Thyroid gland (tissue), 4 donors: ENCODE data around the gene PADI6. TPM values are rescaled to one million over a fixed set of nuclear protein-coding genes. Genes with fewer than 3 reads are reported as not detected.

Source experiments
- DNase-seq, 2 donors: peaks; one replicate each; pipeline ENCODE4 v3.0.0-alpha.2; 2019
- H3K27ac ChIP-seq, 3 donors: fragments of 200-600 bp; sonication (generic); 1 replicate in 2 of 3; 2 replicates in 1 of 3; pipeline ENCODE4 v1.5.1; 2016 to 2019; ENCODE audit warnings: mild to moderate bottlenecking in 1 of 3, moderate library complexity in 1 of 3
- H3K27me3 ChIP-seq: fragments of 200-600 bp; sonication (generic); one replicate; pipeline ENCODE4 v1.5.1; 2019
- H3K36me3 ChIP-seq, 2 donors: fragments of 200-600 bp; sonication (generic); one replicate each; pipeline ENCODE4 v1.5.1; 2016 to 2019
- H3K4me1 ChIP-seq, 2 donors: fragments of 200-600 bp; sonication (generic); one replicate each; pipeline ENCODE4 v1.5.1; 2017 to 2019
- H3K4me3 ChIP-seq, 3 donors: fragments of 200-600 bp; sonication (generic); replicated peaks in 1 of 3; 1 replicate in 2 of 3; 2 replicates in 1 of 3; pipeline ENCODE4 v1.5.1; 2016; ENCODE audit warnings: mild to moderate bottlenecking in 1 of 3
- H3K9me3 ChIP-seq: fragments of 200-600 bp; sonication (generic); one replicate; pipeline ENCODE4 v1.5.1; 2017
- CTCF ChIP-seq, 6 experiments: fragments of 200-600 bp in 3 of 6; fragments of 450-650 bp in 3 of 6; sonication (generic) in 3 of 6; IDR thresholded peaks; one replicate each; pipeline ENCODE4 v1.5.1; 2016 to 2019; ENCODE audit warnings: antibody characterized with exemption in 6 of 6, mild to moderate bottlenecking in 2 of 6, inconsistent platforms in 1 of 6, moderate library complexity in 1 of 6
- POLR2A ChIP-seq, 2 donors: fragments of 450-650 bp; IDR thresholded peaks; one replicate each; pipeline ENCODE4 v1.6.1; 2017; ENCODE audit warnings: antibody characterized with exemption in 2 of 2, mild to moderate bottlenecking in 2 of 2, moderate library complexity in 1 of 2
- WGBS, 2 donors: methylation state at CpG; one replicate each; pipeline ENCODE4 v1.1.5; 2017; 5-methylcytosine and 5-hydroxymethylcytosine counted together
- intact Hi-C: fragments of 100-400 bp; cut with DNase I; formaldehyde crosslinking; loops from one replicate; pipeline ENCODE4 v1.15.1; 2023
- total RNA-seq, 4 donors: library from RNA; depleted of rRNA; stranded (reverse); fragments of >200 nt; gene quantifications; one replicate each; pipeline ENCODE4 v1.2.3, GENCODE V29; 2016

Gene PADI6
- total RNA-seq, 4 donors from 2014 or later = not detected

GRCh38 chr1:17434601-17435000, 62.6 kb downstream of the PADI6 start:
- 87 to 92% methylated on average over 9 of the region's 9 CpGs for WGBS, 2 donors
- Histone ChIP-seq H3K4me3 (no peak overlapping the region), H3K9me3 (no peaks in the 10 kb centered on the region), H3K4me1 (peaks cover 9% of the 10 kb centered on the region in 2 donors), H3K27me3 (no peaks in the 10 kb centered on the region), H3K36me3 (no peaks in the 10 kb centered on the region), H3K27ac (no peak overlapping the region)
- DNase-seq = no peak
- intact Hi-C loops = no loop called here
- TF ChIP-seq POLR2A (IDR thresholded peaks at IDR 0.05) = no peak
- TF ChIP-seq CTCF (IDR thresholded peaks at IDR 0.05) = no peak

GRCh38 chr1:17436380-17437174, 64.6 kb downstream of the PADI6 start:
- TF ChIP-seq CTCF (IDR thresholded peaks at IDR 0.05) = no peak
- no peak for TF ChIP-seq POLR2A (IDR thresholded peaks at IDR 0.05)
- peak overlapping the region in 2 of 3 donors; percentile 17 to 29 for H3K27ac ChIP-seq
- H3K36me3 ChIP-seq = no peaks in the 10 kb centered on the region
- H3K4me3 ChIP-seq = peak overlapping the region in 1 of 3 donors; percentile 77
- no peaks in the 10 kb centered on the region for H3K9me3 ChIP-seq
- DNase-seq = no peak
- intact Hi-C loops = no loop called here
- WGBS, 2 donors = 47 to 53% methylated on average over 13 of the region's 13 CpGs
- H3K27me3 ChIP-seq = no peaks in the 10 kb centered on the region
- peaks cover 17 to 21% of the 10 kb centered on the region in 2 donors for H3K4me1 ChIP-seq

GRCh38 chr1:17437260-17437579, 65.2 kb downstream of the PADI6 start:
- no peak for DNase-seq
- WGBS, 2 donors = 3 to 4% methylated on average over 7 to 9 of the region's 9 CpGs
- Histone ChIP-seq H3K36me3 (no peaks in the 10 kb centered on the region), H3K27ac (peak overlapping the region in 2 of 3 donors; percentile 17 to 29), H3K4me1 (peaks cover 17 to 21% of the 10 kb centered on the region in 2 donors), H3K9me3 (no peaks in the 10 kb centered on the region), H3K27me3 (no peaks in the 10 kb centered on the region), H3K4me3 (peak overlapping the region in 2 of 3 donors; percentile 37 to 77)
- intact Hi-C loops = no loop called here
- TF ChIP-seq POLR2A (IDR thresholded peaks at IDR 0.05) = no peak

GRCh38 chr1:17437580-17438317, 65.8 kb downstream of the PADI6 start:
- H3K4me1 ChIP-seq = peaks cover 17 to 21% of the 10 kb centered on the region in 2 donors
- WGBS, 2 donors = no CpG with 5 or more reads among the region's 115 CpGs
- H3K36me3 ChIP-seq = no peaks in the 10 kb centered on the region
- H3K9me3 ChIP-seq = no peaks in the 10 kb centered on the region
- no peak for TF ChIP-seq CTCF (IDR thresholded peaks at IDR 0.05)
- peak in 1 of 2 donors; percentile 32 for TF ChIP-seq POLR2A (IDR thresholded peaks at IDR 0.05)
- peak overlapping the region; percentile 37 to 77 (median 49) for H3K4me3 ChIP-seq
- H3K27ac ChIP-seq = peak overlapping the region in 2 of 3 donors; percentile 73 to 82
- H3K27me3 ChIP-seq = no peaks in the 10 kb centered on the region
- intact Hi-C loops = no loop called here
- peak; percentile 27 to 34 for DNase-seq

GRCh38 chr1:17438318-17439249, 66.6 kb downstream of the PADI6 start:
- Histone ChIP-seq H3K27me3 (no peaks in the 10 kb centered on the region), H3K4me1 (peaks cover 17 to 21% of the 10 kb centered on the region in 2 donors), H3K36me3 (no peaks in the 10 kb centered on the region), H3K9me3 (no peaks in the 10 kb centered on the region), H3K27ac (peak overlapping the region in 2 of 3 donors; percentile 73 to 82), H3K4me3 (peak overlapping the region; percentile 49 to 80 (median 77))
- TF ChIP-seq POLR2A (IDR thresholded peaks at IDR 0.05) (no peak), CTCF (IDR thresholded peaks at IDR 0.05) (no peak)
- WGBS, 2 donors = 0% methylated on average over 17 to 23 of the region's 78 CpGs
- intact Hi-C loops = no loop called here
- peak; percentile 62 to 65 for DNase-seq
